GM12891 (cell line): ENCODE measurements around the gene TRIM29.

ENCODE experiments used
- POLR2A ChIP-seq: IDR thresholded peaks from 2 replicates; pipeline ENCODE4 v1.6.1; 2011; ENCODE audit warnings: low read depth, low read length, control low read depth
- POLR2AphosphoS5 ChIP-seq: IDR thresholded peaks from 2 replicates; pipeline ENCODE4 v1.6.1; 2011; ENCODE audit warnings: low read depth, low read length, control low read depth
- TAF1 ChIP-seq: IDR thresholded peaks from 2 replicates; pipeline ENCODE4 v1.6.1; 2011; ENCODE audit warnings: low read depth, low read length, control low read depth

DNA sequence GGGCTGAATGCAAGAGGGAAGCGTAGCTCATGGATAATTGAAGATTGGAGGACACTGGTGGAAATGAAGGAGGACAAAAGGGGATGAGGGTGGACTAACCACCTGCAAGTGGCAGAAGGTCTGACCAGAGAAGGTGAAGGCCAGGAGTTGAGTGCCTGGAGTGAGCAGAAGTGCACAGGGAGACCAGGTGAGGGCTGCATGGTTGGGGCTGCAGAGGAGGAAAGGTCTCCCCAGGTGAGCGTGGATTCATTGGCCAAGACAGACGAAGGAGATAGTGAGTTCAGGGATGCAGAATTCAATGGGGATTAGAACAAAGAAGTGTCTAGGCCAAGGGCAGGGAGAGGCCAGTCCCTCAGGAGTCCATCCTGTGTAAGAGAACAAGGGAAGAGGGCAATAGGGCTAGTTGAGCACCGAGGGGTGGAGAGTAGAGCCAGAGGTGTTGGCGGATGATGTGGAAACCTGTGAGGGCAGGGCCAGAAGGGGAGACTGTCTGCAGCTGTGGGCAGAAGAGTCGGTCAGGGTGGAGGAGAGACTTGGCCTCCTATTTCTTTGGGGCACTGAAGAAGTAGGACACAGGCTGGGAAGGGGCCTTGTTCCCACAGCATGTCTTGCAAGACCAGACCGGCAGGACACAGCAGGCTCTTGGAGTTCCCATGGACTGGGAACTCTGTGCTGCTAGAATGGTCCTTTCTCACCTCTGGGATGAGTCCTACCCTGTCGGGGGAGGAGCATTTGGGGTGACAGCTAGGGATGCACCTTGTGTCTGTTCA lies 6.7 kb downstream of the TRIM29 start:
- TF ChIP-seq TAF1 (no peak), POLR2AphosphoS5 (no peak), POLR2A (no peak)
